CD14-positive monocyte (primary cell): ENCODE measurements around the gene WNT11. TPM values are rescaled to one million over a fixed set of nuclear protein-coding genes. Genes with fewer than 3 reads are reported as not detected.
A peak's percentile ranks its signal among the peaks of the same experiment; 100 is the strongest.

Experiments used
- DNase-seq, 3 donors: peaks; one replicate each; pipeline ENCODE4 v3.0.0-alpha.2; 2011 to 2022
- H2AFZ ChIP-seq: 2 replicates; pipeline ENCODE4 v1.6.0; 2012; ENCODE audit warnings: mild to moderate bottlenecking, low read depth, low read length, inconsistent platforms; ENCODE audit not compliant: insufficient read depth, poor library complexity, severe bottlenecking
- H3K27ac ChIP-seq, 2 donors: 1 replicate in 1 of 2; 2 replicates in 1 of 2; pipeline ENCODE4 v1.5.1; 2012 to 2013; ENCODE audit warnings: low read length in 2 of 2, control low read depth in 1 of 2, inconsistent platforms in 1 of 2, low read depth in 1 of 2, mild to moderate bottlenecking in 1 of 2
- H3K27me3 ChIP-seq, 2 donors: one replicate each; pipeline versions ENCODE4 v1.6.0 to v1.6.1; 2011 to 2013; ENCODE audit warnings: low read length in 2 of 2; ENCODE audit not compliant: control insufficient read depth in 2 of 2, insufficient read depth in 2 of 2
- H3K36me3 ChIP-seq, 2 donors: replicated peaks in 1 of 2; 1 replicate in 1 of 2; 2 replicates in 1 of 2; pipeline versions ENCODE4 v1.5.1 to v1.6.1; 2012 to 2013; ENCODE audit warnings: low read length in 2 of 2, control low read depth in 1 of 2, inconsistent platforms in 1 of 2, mild to moderate bottlenecking in 1 of 2; ENCODE audit not compliant: insufficient read depth in 2 of 2, control insufficient read depth in 1 of 2
- H3K4me1 ChIP-seq, 2 donors: 1 replicate in 1 of 2; 2 replicates in 1 of 2; pipeline versions ENCODE4 v1.5.1 to v1.6.1; 2012 to 2013; ENCODE audit warnings: low read length in 2 of 2, control low read depth in 1 of 2, inconsistent platforms in 1 of 2, mild to moderate bottlenecking in 1 of 2, moderate library complexity in 1 of 2; ENCODE audit not compliant: insufficient read depth in 2 of 2, control insufficient read depth in 1 of 2
- H3K4me2 ChIP-seq: replicated peaks from 2 replicates; pipeline ENCODE3; 2012; ENCODE audit warnings: low read length, moderate library complexity, mild to moderate bottlenecking; ENCODE audit not compliant: poor library complexity, severe bottlenecking; ENCODE audit errors: extremely low read depth
- H3K4me3 ChIP-seq, 3 experiments: fragments of 200-600 bp in 1 of 3; sonication (generic) in 1 of 3; replicated peaks in 1 of 3; 1 replicate in 2 of 3; 2 replicates in 1 of 3; pipeline ENCODE4 v1.5.1; 2011 to 2013; ENCODE audit warnings: low read length in 3 of 3, mild to moderate bottlenecking in 3 of 3, control low read depth in 2 of 3, low read depth in 2 of 3, inconsistent platforms in 1 of 3, moderate library complexity in 1 of 3
- H3K79me2 ChIP-seq: 2 replicates; pipeline ENCODE4 v1.6.0; 2012; ENCODE audit warnings: mild to moderate bottlenecking, control low read depth, inconsistent platforms, low read length, moderate library complexity; ENCODE audit not compliant: insufficient read depth
- H3K9ac ChIP-seq: 2 replicates; pipeline ENCODE4 v1.6.0; 2017; ENCODE audit warnings: low read length, mild to moderate bottlenecking; ENCODE audit not compliant: insufficient read depth, poor library complexity, severe bottlenecking
- H3K9me3 ChIP-seq, 2 donors: replicated peaks in 1 of 2; 1 replicate in 1 of 2; 2 replicates in 1 of 2; pipeline versions ENCODE4 v1.5.1 to v1.6.1; 2012 to 2013; ENCODE audit warnings: low read length in 2 of 2, control low read depth in 1 of 2; ENCODE audit not compliant: control insufficient read depth in 1 of 2, insufficient read depth in 1 of 2
- H4K20me1 ChIP-seq: 2 replicates; pipeline ENCODE4 v1.6.0; 2012; ENCODE audit warnings: mild to moderate bottlenecking, low read length, control low read depth, moderate library complexity; ENCODE audit not compliant: insufficient read depth
- H3K27ac Mint-ChIP-seq, 7 donors: one replicate each; pipeline ENCODE4 v1.8.0; 2020; ENCODE audit warnings: mild to moderate bottlenecking in 7 of 7, mixed read lengths in 7 of 7, moderate library complexity in 6 of 7, inconsistent platforms in 2 of 7
- H3K27me3 Mint-ChIP-seq, 3 donors: one replicate each; pipeline ENCODE4 v1.8.0; 2021 to 2022; ENCODE audit warnings: low read depth in 3 of 3, mild to moderate bottlenecking in 3 of 3, mixed read lengths in 3 of 3, moderate library complexity in 3 of 3, inconsistent platforms in 1 of 3
- H3K36me3 Mint-ChIP-seq, 2 donors: one replicate each; pipeline ENCODE4 v1.8.0; 2020; ENCODE audit warnings: mixed read lengths in 2 of 2, inconsistent platforms in 1 of 2, mild to moderate bottlenecking in 1 of 2
- H3K4me1 Mint-ChIP-seq: one replicate; pipeline ENCODE4 v1.8.0; 2020; ENCODE audit warnings: mild to moderate bottlenecking, mixed read lengths
- H3K4me3 Mint-ChIP-seq, 2 donors: one replicate each; pipeline ENCODE4 v1.8.0; 2020; ENCODE audit warnings: mild to moderate bottlenecking in 2 of 2, mixed read lengths in 2 of 2, moderate library complexity in 1 of 2
- H3K9me3 Mint-ChIP-seq, 7 donors: one replicate each; pipeline ENCODE4 v1.8.0; 2020 to 2022; ENCODE audit warnings: mixed read lengths in 7 of 7, mild to moderate bottlenecking in 6 of 7, moderate library complexity in 6 of 7, inconsistent platforms in 2 of 7
- WGBS: methylation state at CpG from one replicate; pipeline ENCODE4 v1.1.5; 2013; ENCODE audit warnings: missing lambda C conversion rate; ENCODE audit not compliant: insufficient coverage; 5-methylcytosine and 5-hydroxymethylcytosine counted together
- intact Hi-C, 2 donors: fragments of 100-400 bp; cut with micrococcal nuclease; formaldehyde crosslinking; loops; one replicate each; pipeline versions ENCODE4 v1.15.0 to v1.15.1; 2023
- polyA plus RNA-seq, 3 donors: library from polyadenylated mRNA; depleted of rRNA in 1 of 3; unstranded in 2 of 3; stranded (reverse) in 1 of 3; fragments of 300-500 nt in 2 of 3; fragments of >200 nt in 1 of 3; fragmentation: Illumina TruSeq in 2 of 3; gene quantifications; 1 replicate in 2 of 3; 2 replicates in 1 of 3; pipeline ENCODE4 v1.2.3, GENCODE V29; 2012 to 2021
- TF ChIP-seq, protein P1 (sequence below): fragments of 200-600 bp; IDR thresholded peaks from one replicate; pipeline ENCODE4 v1.8.0; 2022; ENCODE audit warnings: antibody characterized with exemption, mild to moderate bottlenecking

WNT11 gene
- polyA plus RNA-seq, 3 donors: 0.09 to 0.24 (median 0.21) TPM

DNA sequence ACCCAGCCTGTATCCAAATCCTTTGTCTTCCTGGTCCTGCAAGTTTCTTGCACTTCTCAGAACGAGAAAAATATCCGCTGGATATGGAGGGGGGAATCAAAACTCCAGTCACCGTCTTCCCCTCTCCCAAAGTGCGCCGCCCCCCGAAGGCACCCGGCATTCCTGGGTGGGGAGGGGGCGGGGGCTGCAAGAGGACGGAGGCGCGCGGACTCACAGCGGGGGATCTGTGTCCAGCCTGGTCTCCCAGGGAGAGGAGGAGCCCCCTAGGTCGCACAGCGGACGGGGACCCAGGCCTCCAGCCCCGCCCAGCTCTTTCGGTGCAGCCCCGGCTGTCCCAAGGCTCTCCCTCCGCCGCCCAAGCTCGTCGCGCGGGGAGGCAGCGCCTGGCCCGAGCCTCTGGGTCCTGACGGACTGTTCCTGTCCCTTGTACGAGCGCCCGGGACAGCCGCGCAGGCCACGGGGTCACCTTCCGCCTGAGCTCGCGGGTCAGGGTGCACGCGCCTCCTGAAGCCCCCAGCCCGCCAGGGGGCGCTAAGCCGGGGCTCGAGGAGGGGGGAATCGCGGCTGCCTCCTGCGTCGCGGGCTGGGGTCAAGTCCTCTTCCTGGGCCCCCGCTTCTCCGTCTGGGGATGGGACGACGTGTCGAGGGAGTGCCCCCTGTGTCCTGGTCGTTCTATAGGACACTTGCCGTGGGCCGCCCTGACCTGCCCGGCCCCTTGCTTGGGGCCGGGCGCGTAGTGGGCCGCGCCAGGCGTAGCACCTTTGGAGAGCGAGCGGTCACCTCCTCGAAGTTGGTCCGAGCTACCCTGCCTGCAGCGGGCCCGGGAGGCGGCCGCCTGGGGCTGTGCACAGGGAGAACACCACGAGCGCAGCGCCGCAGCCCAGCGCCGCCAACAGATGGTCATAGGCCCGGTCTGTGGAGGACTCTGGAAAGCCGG lies 2.4 kb upstream of the WNT11 start:
- no peaks in the 10 kb centered on the region for H3K9me3 ChIP-seq
- H3K27ac ChIP-seq: no peak overlapping the region
- H4K20me1 ChIP-seq: no peaks in the 10 kb centered on the region
- Mint-ChIP-seq H3K27ac (peak overlapping the region in 1 of 7 donors; percentile 30), H3K4me3 (peak overlapping the region; percentile 84 to 95), H3K9me3 (peaks cover 0 to 30% (median 10%) of the 10 kb centered on the region in 7 donors), H3K36me3 (peaks cover 0 to 12% of the 10 kb centered on the region in 2 donors), H3K4me1 (peaks cover 38% of the 10 kb centered on the region), H3K27me3 (peaks cover 63 to 98% (median 79%) of the 10 kb centered on the region in 3 donors)
- peak; percentile 64 to 85 (median 84) for DNase-seq
- intact Hi-C loops: loop anchor here (1.0 to 10.0 kb wide), 9 partner anchors 26 to 476 kb away; partner anchors contain the start of genes GVQW3 (in 1 of the 2) and THAP12 (in 1 of the 2)
- peaks cover 48 to 58% of the 10 kb centered on the region in 2 donors for H3K4me1 ChIP-seq
- H3K79me2 ChIP-seq: no peaks in the 10 kb centered on the region
- H3K27me3 ChIP-seq: peaks cover 44 to 78% of the 10 kb centered on the region in 2 donors
- peak overlapping the region; percentile 45 for H3K9ac ChIP-seq
- under 1% methylated on average over 70 of the region's 79 CpGs for WGBS
- peak overlapping the region; percentile 46 to 90 (median 53) for H3K4me3 ChIP-seq
- H3K4me2 ChIP-seq: peak overlapping the region; percentile 99
- TF ChIP-seq, protein P1, sequence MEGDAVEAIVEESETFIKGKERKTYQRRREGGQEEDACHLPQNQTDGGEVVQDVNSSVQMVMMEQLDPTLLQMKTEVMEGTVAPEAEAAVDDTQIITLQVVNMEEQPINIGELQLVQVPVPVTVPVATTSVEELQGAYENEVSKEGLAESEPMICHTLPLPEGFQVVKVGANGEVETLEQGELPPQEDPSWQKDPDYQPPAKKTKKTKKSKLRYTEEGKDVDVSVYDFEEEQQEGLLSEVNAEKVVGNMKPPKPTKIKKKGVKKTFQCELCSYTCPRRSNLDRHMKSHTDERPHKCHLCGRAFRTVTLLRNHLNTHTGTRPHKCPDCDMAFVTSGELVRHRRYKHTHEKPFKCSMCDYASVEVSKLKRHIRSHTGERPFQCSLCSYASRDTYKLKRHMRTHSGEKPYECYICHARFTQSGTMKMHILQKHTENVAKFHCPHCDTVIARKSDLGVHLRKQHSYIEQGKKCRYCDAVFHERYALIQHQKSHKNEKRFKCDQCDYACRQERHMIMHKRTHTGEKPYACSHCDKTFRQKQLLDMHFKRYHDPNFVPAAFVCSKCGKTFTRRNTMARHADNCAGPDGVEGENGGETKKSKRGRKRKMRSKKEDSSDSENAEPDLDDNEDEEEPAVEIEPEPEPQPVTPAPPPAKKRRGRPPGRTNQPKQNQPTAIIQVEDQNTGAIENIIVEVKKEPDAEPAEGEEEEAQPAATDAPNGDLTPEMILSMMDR: peak; percentile 97
- H3K36me3 ChIP-seq: no peaks in the 10 kb centered on the region
- peak overlapping the region; percentile 95 for H2AFZ ChIP-seq

GRCh38 chr11:76207642-76208401 lies 1.5 kb upstream of the WNT11 start:
- WGBS: under 1% methylated on average over 34 of the region's 55 CpGs
- Histone ChIP-seq H3K4me3 (peak overlapping the region; percentile 50 to 90 (median 53)), H3K27ac (no peak overlapping the region), H2AFZ (peak overlapping the region; percentile 95), H3K4me2 (peak overlapping the region; percentile 99), H3K79me2 (no peaks in the 10 kb centered on the region), H3K9me3 (no peaks in the 10 kb centered on the region), H3K36me3 (no peaks in the 10 kb centered on the region), H3K4me1 (peaks cover 48 to 58% of the 10 kb centered on the region in 2 donors), H3K27me3 (peaks cover 42 to 72% of the 10 kb centered on the region in 2 donors), H3K9ac (peak overlapping the region; percentile 45), H4K20me1 (no peaks in the 10 kb centered on the region)
- Mint-ChIP-seq H3K36me3 (peaks cover 0 to 12% of the 10 kb centered on the region in 2 donors), H3K9me3 (peaks cover 0 to 30% (median 8%) of the 10 kb centered on the region in 7 donors), H3K4me1 (peaks cover 38% of the 10 kb centered on the region), H3K27ac (peak overlapping the region in 2 of 7 donors; percentile 41 to 66), H3K27me3 (peaks cover 57 to 97% (median 75%) of the 10 kb centered on the region in 3 donors), H3K4me3 (peak overlapping the region; percentile 84 to 95)
- DNase-seq: peak; percentile 67 to 75 (median 69)
- intact Hi-C loops: loop anchor here (1.0 to 10.0 kb wide), 9 partner anchors 27 to 477 kb away; partner anchors contain the start of genes GVQW3 (in 1 of the 2) and THAP12 (in 1 of the 2)
- TF ChIP-seq, protein P1: peak; percentile 98
